Lung (tissue), 12 donors: ENCODE measurements around the gene ITPR1. TPM values are rescaled to one million over a fixed set of nuclear protein-coding genes. Genes with fewer than 3 reads are reported as not detected.

Experiments used
- ATAC-seq: fragments of 200-7000 bp; cut with Tn5 transposase; one replicate; pipeline ENCODE4 v1.9.1; 2020; ENCODE audit warnings: moderate number of reproducible peaks; ENCODE audit not compliant: insufficient read depth, low FRiP score
- DNase-seq, 3 donors: peaks; one replicate each; pipeline ENCODE4 v3.0.0-alpha.2; 2013 to 2017
- H3K27ac ChIP-seq, 2 donors: one replicate each; pipeline ENCODE4 v1.5.1; 2013; ENCODE audit warnings: mild to moderate bottlenecking in 2 of 2, moderate library complexity in 2 of 2, control low read depth in 1 of 2, inconsistent platforms in 1 of 2, low read depth in 1 of 2, low read length in 1 of 2
- H3K27me3 ChIP-seq, 3 donors: one replicate each; pipeline ENCODE4 v1.5.1; 2013; ENCODE audit warnings: low read length in 2 of 3; ENCODE audit not compliant: control insufficient read depth in 3 of 3, insufficient read depth in 3 of 3
- H3K36me3 ChIP-seq, 4 donors: one replicate each; pipeline ENCODE4 v1.5.1; 2013; ENCODE audit warnings: low read length in 4 of 4, mild to moderate bottlenecking in 1 of 4, moderate library complexity in 1 of 4; ENCODE audit not compliant: control insufficient read depth in 4 of 4, insufficient read depth in 4 of 4
- H3K4me1 ChIP-seq, 5 donors: one replicate each; pipeline ENCODE4 v1.5.1; 2013; ENCODE audit warnings: low read length in 5 of 5, mild to moderate bottlenecking in 2 of 5, moderate library complexity in 1 of 5; ENCODE audit not compliant: control insufficient read depth in 5 of 5, insufficient read depth in 5 of 5
- H3K4me3 ChIP-seq: one replicate; pipeline ENCODE4 v1.5.1; 2013; ENCODE audit warnings: mild to moderate bottlenecking, control low read depth, moderate library complexity
- H3K9ac ChIP-seq, 2 donors: one replicate each; pipeline ENCODE4 v1.5.1; 2013; ENCODE audit warnings: low read length in 2 of 2, control low read depth in 1 of 2; ENCODE audit not compliant: insufficient read depth in 1 of 2
- H3K9me3 ChIP-seq, 4 donors: one replicate each; pipeline ENCODE4 v1.5.1; 2013; ENCODE audit warnings: low read length in 3 of 4, mild to moderate bottlenecking in 1 of 4, moderate library complexity in 1 of 4; ENCODE audit not compliant: control insufficient read depth in 4 of 4, insufficient read depth in 3 of 4
- WGBS, 2 donors: extraction: QIAGEN DNeasy Blood & Tissue Kit; methylation state at CpG; one replicate each; pipeline ENCODE4 v1.1.7; 2013; 5-methylcytosine and 5-hydroxymethylcytosine counted together
- polyA plus RNA-seq, 2 donors: library from polyadenylated mRNA; stranded (reverse); fragments of 200-250 nt; gene quantifications; one replicate each; pipeline ENCODE4 v1.2.1, GENCODE V29; 2013
- total RNA-seq, 2 donors: library from RNA; depleted of rRNA in 1 of 2; stranded (reverse); fragments of >200 nt in 1 of 2; gene quantifications; one replicate each; pipeline ENCODE4 v1.2.1, GENCODE V29; 2014 to 2021
- TF ChIP-seq, protein P1 (sequence below): IDR thresholded peaks from 2 replicates; pipeline ENCODE4 v1.5.1; 2012; ENCODE audit warnings: mild to moderate bottlenecking; ENCODE audit errors: control extremely low read depth, extremely low read depth
- donor health status: control.
- donor health status: control.
- donor health status: Bipolar disorder and iron deficiency.
- donor health status: healthy.
- donor health status: DM: yes; HTN: yes; CAD: no.

Gene ITPR1
- total and polyA plus RNA-seq, 4 donors, result 12.4 to 152 (median 44.1) TPM

GRCh38 chr3:4666071-4666470 is 172.9 kb downstream of the ITPR1 start:
- no peak overlapping the region for H3K9ac ChIP-seq
- peaks cover 0 to 6% (median 0%) of the 10 kb centered on the region in 5 donors for H3K4me1 ChIP-seq
- no peaks in the 10 kb centered on the region for H3K9me3 ChIP-seq
- peaks cover 16 to 36% (median 22%) of the 10 kb centered on the region in 4 donors for H3K36me3 ChIP-seq
- H3K4me3 ChIP-seq, result no peak overlapping the region
- ATAC-seq, result no peak
- no peak overlapping the region for H3K27ac ChIP-seq
- no peak for DNase-seq
- WGBS, 2 donors, result 92 to 98% methylated on average over 2 of the region's 2 CpGs
- H3K27me3 ChIP-seq, result no peaks in the 10 kb centered on the region
- TF ChIP-seq, protein P1, sequence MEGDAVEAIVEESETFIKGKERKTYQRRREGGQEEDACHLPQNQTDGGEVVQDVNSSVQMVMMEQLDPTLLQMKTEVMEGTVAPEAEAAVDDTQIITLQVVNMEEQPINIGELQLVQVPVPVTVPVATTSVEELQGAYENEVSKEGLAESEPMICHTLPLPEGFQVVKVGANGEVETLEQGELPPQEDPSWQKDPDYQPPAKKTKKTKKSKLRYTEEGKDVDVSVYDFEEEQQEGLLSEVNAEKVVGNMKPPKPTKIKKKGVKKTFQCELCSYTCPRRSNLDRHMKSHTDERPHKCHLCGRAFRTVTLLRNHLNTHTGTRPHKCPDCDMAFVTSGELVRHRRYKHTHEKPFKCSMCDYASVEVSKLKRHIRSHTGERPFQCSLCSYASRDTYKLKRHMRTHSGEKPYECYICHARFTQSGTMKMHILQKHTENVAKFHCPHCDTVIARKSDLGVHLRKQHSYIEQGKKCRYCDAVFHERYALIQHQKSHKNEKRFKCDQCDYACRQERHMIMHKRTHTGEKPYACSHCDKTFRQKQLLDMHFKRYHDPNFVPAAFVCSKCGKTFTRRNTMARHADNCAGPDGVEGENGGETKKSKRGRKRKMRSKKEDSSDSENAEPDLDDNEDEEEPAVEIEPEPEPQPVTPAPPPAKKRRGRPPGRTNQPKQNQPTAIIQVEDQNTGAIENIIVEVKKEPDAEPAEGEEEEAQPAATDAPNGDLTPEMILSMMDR, result no peak

GRCh38 chr3:4670352-4670751 is 177.2 kb downstream of the ITPR1 start:
- no peak for DNase-seq
- no peak for ATAC-seq
- peaks cover 0 to 10% (median 0%) of the 10 kb centered on the region in 5 donors for H3K4me1 ChIP-seq
- H3K4me3 ChIP-seq, result no peak overlapping the region
- 81 to 83% methylated on average over 5 of the region's 5 CpGs for WGBS, 2 donors
- TF ChIP-seq, protein P1, result no peak
- H3K27ac ChIP-seq, result no peak overlapping the region
- no peak overlapping the region for H3K9ac ChIP-seq
- no peaks in the 10 kb centered on the region for H3K9me3 ChIP-seq
- H3K27me3 ChIP-seq, result no peaks in the 10 kb centered on the region
- H3K36me3 ChIP-seq, result peaks cover 16 to 32% (median 18%) of the 10 kb centered on the region in 4 donors

- peak; percentile 38 to 74 (median 68) for DNase-seq
- Histone ChIP-seq H3K36me3 (peaks cover 15 to 38% (median 17%) of the 10 kb centered on the region in 4 donors), H3K27ac (no peak overlapping the region), H3K9ac (no peak overlapping the region), H3K4me3 (no peak overlapping the region), H3K9me3 (no peaks in the 10 kb centered on the region), H3K4me1 (peaks cover 0 to 10% (median 0%) of the 10 kb centered on the region in 5 donors), H3K27me3 (no peaks in the 10 kb centered on the region)
- 77 to 85% methylated on average over 11 of the region's 11 CpGs for WGBS, 2 donors
- TF ChIP-seq, protein P1, result no peak
- no peak for ATAC-seq
Measured at GRCh38 chr3:4672725-4673275, 179.7 kb downstream of the ITPR1 start.

DNA sequence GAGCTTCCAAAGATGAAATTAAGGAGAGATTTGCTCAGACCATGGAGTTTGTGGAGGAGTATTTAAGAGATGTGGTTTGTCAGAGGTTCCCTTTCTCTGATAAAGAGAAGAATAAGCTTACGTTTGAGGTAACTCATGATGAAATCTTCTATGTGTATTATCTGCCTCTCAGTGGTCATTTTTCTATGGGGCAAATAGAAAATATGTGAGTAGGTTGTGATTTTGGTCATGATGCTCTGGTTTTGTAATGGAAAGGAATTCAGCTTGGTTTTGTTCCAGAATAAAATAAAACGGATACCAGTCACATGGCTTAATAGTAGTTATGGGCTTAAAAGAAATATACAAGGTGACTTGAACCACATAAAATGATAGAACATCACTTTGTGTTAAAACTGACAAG is 181.1 kb downstream of the ITPR1 start:
- ATAC-seq (no peak), DNase-seq (peak in 1 of 3 donors; percentile 7)
- H3K4me3 ChIP-seq, result no peak overlapping the region
- H3K36me3 ChIP-seq, result peaks cover 11 to 39% (median 16%) of the 10 kb centered on the region in 4 donors
- H3K9me3 ChIP-seq, result peaks cover 0 to 2% (median 0%) of the 10 kb centered on the region in 4 donors
- H3K27me3 ChIP-seq, result no peaks in the 10 kb centered on the region
- 63 to 77% methylated on average over 2 of the region's 2 CpGs for WGBS, 2 donors
- H3K4me1 ChIP-seq, result peaks cover 0 to 10% (median 0%) of the 10 kb centered on the region in 5 donors
- TF ChIP-seq, protein P1, result no peak
- no peak overlapping the region for H3K9ac ChIP-seq
- no peak overlapping the region for H3K27ac ChIP-seq
